CD4-positive, alpha-beta T cell treated with Interleukin-1 beta for 1 hour (primary cell): Measurements from ENCODE around the gene GALNT9.
"Not testable (repeated sequence)": the region's sequence is repeated elsewhere in the genome, so short reads cannot be mapped to it uniquely, and the experiment has no call there.

ENCODE experiments used
- DNase-seq, 2 donors: peaks; one replicate each; pipeline ENCODE4 v3.0.0-alpha.2; 2020 to 2022

GALNT9 gene

GRCh38 chr12:132278401-132279183 is 50.8 kb downstream of the GALNT9 start:
- no peak for DNase-seq

- DNase-seq, result no peak
Observed at GRCh38 chr12:132277949-132278348, 51.4 kb downstream of the GALNT9 start.

GRCh38 chr12:132277374-132277941 is 51.9 kb downstream of the GALNT9 start:
- DNase-seq, result no peak

- DNase-seq, result no peak
Observed at GRCh38 chr12:132276827-132277373, 52.5 kb downstream of the GALNT9 start.

- no peak for DNase-seq
Observed at GRCh38 chr12:132276066-132276826, 53.1 kb downstream of the GALNT9 start.

- DNase-seq, result no peak
Observed at GRCh38 chr12:132275631-132276030, 53.8 kb downstream of the GALNT9 start.

DNA sequence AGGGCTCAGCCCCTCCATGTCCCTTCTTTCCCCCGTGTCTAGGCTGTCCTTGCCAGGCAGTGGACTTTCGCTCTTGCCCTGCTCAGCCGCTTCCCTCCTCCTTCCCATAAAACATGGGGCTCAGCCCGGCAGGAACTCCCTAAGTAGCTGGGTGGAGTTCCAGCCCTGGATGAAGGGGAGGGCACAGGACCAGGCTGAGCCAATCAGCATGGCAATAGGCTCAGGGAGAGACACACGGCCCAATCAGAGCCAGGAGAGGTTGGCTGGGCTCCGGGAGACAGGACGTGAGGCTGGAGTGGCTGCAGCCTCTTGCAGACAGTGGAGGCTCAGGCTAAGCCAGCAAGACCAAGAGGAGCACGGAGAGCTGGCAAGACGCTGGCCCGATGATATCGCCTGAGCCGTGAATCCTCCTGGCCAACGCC is 54.3 kb downstream of the GALNT9 start:
- no peak for DNase-seq

GRCh38 chr12:132273992-132274334 is 55.4 kb downstream of the GALNT9 start:
- DNase-seq, result no peak

DNA sequence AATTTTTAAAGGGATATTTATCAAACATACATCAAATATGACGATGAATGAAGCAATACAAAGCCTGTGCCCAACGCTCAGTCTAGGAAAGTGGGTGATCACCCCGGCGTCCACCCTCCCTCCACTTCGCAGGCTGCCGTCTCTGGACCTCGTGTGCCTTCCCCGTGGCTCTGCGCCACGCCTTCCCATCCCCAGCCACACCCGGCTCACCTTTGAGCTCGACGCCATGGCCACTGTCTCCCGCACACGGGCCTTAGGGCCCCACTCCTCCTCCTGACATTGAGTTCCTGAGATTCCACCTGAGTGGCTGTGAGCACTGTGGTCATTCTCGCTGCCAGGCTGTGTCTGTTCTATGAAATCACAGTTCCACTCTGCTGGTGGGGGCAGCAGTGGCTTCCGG is 56.7 kb downstream of the GALNT9 start:
- DNase-seq, result no peak

GRCh38 chr12:132271755-132272092 is 57.7 kb downstream of the GALNT9 start:
- no peak for DNase-seq

DNA sequence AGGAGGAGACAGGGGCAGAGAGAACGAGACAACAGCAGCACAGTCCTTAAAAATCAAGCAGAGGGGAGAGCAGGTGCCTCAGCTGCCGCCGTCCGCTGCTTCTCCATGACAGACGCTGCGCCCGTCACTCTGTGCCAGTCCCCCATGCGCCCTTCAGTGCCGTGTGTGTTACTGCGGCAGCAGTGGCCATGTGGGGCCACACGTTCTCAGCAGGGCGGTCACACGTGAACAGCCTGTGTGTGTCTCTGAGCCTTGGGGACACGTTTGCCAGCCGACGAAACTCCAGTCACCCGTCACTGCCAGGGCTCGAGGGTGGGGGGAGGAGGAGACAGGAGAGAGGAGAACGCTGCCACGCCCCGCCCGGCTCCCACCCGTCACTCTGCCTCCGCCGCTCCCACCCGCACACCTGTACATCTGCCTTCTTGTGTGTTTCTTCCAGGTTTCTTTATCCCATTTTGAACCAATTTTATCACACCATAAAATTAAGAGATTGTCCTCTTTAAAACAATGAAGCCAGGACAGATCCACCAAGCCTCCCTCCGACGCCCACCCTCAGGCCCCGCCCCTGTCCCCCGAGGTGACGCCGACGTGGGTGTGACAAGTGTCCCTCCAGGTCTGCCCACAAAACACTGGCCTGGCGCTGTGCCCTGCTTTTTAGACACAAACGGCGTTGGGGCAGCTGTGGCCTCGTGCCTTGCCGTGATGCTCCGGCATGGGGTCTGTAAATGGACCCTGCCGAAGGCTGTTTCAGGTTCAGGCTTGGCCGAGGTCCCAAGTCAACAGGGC is 58.2 kb downstream of the GALNT9 start:
- DNase-seq, result no peak

DNA sequence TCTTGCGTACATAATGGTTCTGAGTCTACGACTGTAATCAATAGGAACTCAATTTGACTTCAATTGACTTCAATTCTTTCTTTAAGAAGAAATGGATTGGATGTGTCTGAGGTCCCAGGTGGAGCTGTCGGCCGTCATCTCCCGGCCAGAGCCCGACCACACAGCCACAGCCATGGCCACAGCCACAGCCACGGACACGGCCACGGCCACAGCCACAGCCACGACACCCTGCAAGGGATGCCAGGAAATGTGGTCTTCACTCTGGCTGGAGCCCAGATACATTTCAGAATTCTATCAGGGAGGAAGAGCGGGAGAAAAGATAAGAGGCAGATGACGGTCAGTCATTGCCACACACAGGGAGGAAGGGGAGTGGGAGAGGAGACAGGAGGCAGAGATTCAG is 58.9 kb downstream of the GALNT9 start:
- no peak for DNase-seq

GRCh38 chr12:132269271-132269968 is 60.0 kb downstream of the GALNT9 start:
- DNase-seq, result no peak

DNA sequence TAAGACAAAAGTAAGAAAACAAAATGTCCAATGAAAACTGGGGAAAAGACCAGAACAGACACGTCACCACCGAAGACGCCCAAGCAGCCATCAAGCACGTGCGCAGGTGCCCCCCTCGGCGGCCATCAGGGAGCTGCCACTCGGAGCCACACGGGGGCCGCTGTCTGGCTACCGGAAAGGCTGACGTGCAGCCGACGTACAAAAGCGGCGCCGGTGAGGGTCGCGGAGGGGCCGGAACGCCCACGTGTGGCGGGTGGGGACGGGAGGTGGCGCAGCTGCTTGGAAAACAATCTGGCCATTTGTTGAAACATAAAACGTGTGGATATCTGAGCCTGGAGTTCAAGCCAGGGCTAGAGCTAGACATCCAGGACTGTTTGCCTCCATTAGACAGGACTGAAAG is 60.7 kb downstream of the GALNT9 start:
- DNase-seq, result no peak

GRCh38 chr12:132267873-132268272 is 61.5 kb downstream of the GALNT9 start:
- no peak for DNase-seq

DNA sequence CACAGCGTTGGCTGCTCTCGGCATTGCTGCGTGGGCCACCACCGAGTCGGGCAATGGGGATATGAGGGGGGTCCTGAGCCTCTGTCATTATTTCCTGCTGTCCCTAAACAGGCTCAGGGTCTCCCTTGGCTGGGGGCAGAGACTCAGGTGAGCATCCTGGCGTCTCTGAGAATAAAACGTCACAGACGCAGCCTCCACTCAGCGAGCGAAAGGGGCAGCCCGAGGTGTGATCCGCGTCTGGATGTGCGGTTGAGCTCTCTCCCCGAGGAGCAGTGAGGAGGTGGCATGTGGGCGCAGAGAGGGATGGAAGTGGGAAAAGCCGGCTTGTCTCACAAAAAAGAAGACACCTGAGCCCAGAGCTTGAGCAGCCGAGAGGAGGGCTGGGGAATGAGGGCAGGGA is 62.6 kb downstream of the GALNT9 start:
- DNase-seq, result no peak

GRCh38 chr12:132266370-132266769 is 63.0 kb downstream of the GALNT9 start:
- no peak for DNase-seq

GRCh38 chr12:132265822-132266221 is 63.6 kb downstream of the GALNT9 start:
- not testable (repeated sequence) for DNase-seq

DNA sequence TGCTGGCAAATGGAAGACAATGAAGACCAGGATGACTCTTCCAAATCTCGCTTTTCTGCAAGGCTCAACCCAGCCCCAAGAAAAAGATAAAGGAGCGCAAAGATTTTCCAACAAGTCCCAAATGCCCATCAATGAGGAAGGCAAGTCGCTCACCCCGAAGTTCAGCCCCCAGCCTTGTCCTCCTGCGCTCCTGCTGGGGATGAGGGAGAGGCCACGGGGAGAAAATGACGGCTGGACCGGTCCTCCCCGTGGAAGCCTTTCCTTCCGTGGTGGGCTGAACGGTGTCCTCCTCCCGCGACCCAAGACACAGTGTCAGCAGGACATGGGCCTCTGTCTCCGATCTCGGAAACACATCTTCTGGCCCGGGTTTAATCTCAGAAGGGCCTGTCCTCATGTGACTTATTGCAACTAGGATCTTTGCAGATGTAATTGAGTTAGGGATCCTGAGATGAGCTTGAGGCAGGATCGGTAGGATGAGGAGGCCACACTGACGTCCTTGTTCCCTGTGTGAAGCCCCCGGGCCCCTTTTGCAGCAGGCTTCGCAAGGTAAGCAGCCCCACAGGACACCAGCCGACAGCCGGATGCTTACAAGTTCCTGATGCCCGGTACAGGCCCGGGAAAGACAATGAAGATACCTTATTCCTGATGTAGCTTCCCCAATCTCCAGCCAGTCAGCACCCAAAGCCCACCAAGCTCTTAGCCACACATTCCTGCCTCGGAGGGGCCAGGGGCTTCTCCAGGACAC is 64.2 kb downstream of the GALNT9 start:
- no peak for DNase-seq

- DNase-seq, result no peak
Observed at GRCh38 chr12:132264086-132265010, 65.0 kb downstream of the GALNT9 start.
